Measurements from ENCODE around the gene GALNT17.

GALNT17 gene

GRCh38 chr7:71348821-71349681 is 217.1 kb downstream of the GALNT17 start:
- H3K9me3 Mint-ChIP-seq, result peaks cover 28% of the 10 kb centered on the region
- TF ChIP-seq, protein P1, sequence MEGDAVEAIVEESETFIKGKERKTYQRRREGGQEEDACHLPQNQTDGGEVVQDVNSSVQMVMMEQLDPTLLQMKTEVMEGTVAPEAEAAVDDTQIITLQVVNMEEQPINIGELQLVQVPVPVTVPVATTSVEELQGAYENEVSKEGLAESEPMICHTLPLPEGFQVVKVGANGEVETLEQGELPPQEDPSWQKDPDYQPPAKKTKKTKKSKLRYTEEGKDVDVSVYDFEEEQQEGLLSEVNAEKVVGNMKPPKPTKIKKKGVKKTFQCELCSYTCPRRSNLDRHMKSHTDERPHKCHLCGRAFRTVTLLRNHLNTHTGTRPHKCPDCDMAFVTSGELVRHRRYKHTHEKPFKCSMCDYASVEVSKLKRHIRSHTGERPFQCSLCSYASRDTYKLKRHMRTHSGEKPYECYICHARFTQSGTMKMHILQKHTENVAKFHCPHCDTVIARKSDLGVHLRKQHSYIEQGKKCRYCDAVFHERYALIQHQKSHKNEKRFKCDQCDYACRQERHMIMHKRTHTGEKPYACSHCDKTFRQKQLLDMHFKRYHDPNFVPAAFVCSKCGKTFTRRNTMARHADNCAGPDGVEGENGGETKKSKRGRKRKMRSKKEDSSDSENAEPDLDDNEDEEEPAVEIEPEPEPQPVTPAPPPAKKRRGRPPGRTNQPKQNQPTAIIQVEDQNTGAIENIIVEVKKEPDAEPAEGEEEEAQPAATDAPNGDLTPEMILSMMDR (IDR thresholded peaks at IDR 0.05; ENCODE audit: unreplicated experiment in 3 of 3), result no peak
- peaks cover 1% of the 10 kb centered on the region for H3K36me3 Mint-ChIP-seq (ENCODE audit: low read depth)
- peaks cover 30% of the 10 kb centered on the region for H3K4me1 Mint-ChIP-seq
- peaks cover 5% of the 10 kb centered on the region for H3K27me3 Mint-ChIP-seq (ENCODE audit: low read depth)
- peak overlapping the region in 1 of 3 experiments; percentile 4 for H3K4me3 Mint-ChIP-seq
- no peak overlapping the region for H3K27ac Mint-ChIP-seq

DNA sequence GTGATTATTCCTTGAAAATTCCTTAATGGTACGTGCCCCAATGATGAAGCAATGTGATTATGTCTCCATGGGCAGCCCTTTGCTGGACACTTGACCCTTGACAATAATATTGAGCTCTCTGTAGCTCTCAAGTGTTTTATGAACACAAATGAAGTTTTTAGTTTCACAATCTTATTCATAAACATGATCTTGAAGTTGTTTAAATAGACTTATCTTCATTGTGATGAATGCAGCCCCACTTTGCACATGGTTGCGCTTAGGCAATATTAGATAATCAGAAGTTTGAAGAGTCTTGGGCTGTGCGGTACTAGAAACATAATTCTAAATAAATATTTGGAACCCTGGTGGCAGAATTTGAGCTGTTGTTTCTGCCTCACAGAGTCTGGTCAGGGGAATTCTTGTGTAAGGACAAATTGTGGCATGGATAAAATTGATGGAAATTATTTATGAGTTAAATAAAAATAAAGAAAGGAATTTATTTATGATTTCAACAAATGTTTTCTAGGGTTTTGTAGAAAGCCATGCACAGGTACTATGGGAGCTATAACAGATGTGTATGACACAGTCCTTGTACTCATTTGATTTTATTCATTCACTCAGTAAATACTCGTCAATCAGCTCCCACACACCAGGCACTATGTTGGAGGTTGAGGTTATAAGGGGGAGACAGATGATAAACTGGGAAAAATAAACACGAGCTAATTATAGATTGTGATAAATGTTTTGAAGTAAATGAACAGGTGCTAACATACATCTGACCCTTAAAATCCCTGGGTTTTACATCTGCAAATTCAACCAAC is 217.9 kb downstream of the GALNT17 start:
- H3K9me3 Mint-ChIP-seq, result peaks cover 29% of the 10 kb centered on the region
- no peaks in the 10 kb centered on the region for H3K36me3 Mint-ChIP-seq (ENCODE audit: low read depth)
- no peak overlapping the region for H3K4me3 Mint-ChIP-seq
- no peak overlapping the region for H3K27ac Mint-ChIP-seq
- TF ChIP-seq, protein P1 (IDR thresholded peaks at IDR 0.05; ENCODE audit: unreplicated experiment in 3 of 3), result no peak
- peaks cover 5% of the 10 kb centered on the region for H3K27me3 Mint-ChIP-seq (ENCODE audit: low read depth)
- H3K4me1 Mint-ChIP-seq, result peaks cover 22% of the 10 kb centered on the region

DNA sequence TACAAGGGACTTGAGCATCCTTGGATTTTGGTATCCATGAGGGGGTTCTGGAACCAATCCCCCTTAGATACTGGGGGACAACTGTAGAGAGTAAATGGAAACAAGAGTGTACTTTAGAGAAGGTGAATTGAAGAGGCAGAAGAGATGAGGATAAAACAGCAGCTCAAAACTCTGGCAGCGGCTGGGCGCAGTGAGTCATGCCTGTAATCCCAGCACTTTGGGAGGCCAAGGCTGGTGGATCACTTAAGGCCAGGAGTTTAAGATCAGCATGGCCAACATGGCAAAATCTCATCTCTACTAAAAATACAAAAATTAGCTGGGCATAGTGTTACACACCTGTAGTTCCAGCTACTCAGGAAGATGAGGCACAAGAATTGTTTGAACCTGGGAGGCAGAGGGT is 218.7 kb downstream of the GALNT17 start:
- peaks cover 24% of the 10 kb centered on the region for H3K9me3 Mint-ChIP-seq
- TF ChIP-seq, protein P1 (IDR thresholded peaks at IDR 0.05; ENCODE audit: unreplicated experiment in 3 of 3), result no peak
- H3K27me3 Mint-ChIP-seq (ENCODE audit: low read depth), result peaks cover 5% of the 10 kb centered on the region
- H3K27ac Mint-ChIP-seq, result no peak overlapping the region
- H3K36me3 Mint-ChIP-seq (ENCODE audit: low read depth), result no peaks in the 10 kb centered on the region
- H3K4me3 Mint-ChIP-seq, result no peak overlapping the region
- H3K4me1 Mint-ChIP-seq, result peaks cover 14% of the 10 kb centered on the region

DNA sequence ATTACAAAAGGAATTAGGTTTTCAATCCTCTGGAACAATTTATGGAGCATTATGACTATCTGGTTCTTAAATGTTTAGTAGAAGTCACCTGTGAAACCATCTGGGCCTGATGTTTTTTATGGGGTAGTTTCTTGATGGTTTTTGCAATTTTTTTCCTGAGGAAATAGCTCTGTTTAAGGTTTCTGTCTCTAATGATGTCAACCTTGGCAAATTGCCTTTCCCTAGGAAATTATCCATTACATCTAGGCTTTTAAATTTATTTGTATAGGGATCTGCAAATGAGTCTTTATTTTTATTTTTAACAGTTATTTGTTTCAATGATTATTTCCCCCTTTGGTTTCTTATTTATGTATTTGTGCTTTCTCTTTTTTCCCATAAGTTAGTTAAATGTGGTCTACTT is 222.8 kb downstream of the GALNT17 start:
- Mint-ChIP-seq H3K27ac (no peak overlapping the region), H3K27me3 (ENCODE audit: low read depth) (no peaks in the 10 kb centered on the region)

DNA sequence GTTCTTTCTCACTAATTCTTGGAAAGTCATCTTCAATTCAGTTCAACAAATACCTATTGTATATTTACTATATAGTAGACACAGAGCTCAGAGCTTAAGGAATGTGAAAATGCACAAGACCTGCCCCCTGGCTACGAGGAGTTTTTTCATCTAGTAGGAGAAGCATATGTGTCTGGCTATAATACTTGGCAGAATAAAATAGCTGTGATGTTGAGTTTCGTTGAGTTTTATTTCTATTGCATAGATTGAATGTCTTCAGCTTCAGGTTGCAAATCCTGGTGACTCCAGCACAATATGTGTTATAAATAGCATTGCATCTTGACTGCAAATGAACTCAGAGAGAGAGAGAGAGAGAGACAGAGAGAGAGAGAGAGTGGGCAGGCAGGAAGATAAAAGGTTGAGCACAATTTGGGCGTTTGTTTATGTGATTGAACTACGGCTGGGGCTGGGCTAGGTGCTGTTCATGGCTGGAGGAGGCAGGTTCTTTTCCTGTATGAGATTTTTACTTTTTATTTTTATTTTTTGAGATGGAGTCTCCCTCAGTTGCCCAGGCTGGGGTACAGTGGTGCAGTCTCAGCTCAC is 229.6 kb downstream of the GALNT17 start:
- TF ChIP-seq, protein P1 (IDR thresholded peaks at IDR 0.05; ENCODE audit: unreplicated experiment in 3 of 3), result no peak
- H3K27ac Mint-ChIP-seq, result no peak overlapping the region
- H3K27me3 Mint-ChIP-seq (ENCODE audit: low read depth), result peaks cover 4% of the 10 kb centered on the region
- H3K4me3 Mint-ChIP-seq, result no peak overlapping the region
- H3K4me1 Mint-ChIP-seq, result peaks cover 12% of the 10 kb centered on the region
- H3K36me3 Mint-ChIP-seq (ENCODE audit: low read depth), result no peaks in the 10 kb centered on the region
- H3K9me3 Mint-ChIP-seq, result peaks cover 5% of the 10 kb centered on the region

More for the DNA sequence above, 222.8 kb downstream of the GALNT17 start:
- H3K4me3 Mint-ChIP-seq, result no peak overlapping the region
- H3K9me3 Mint-ChIP-seq, result peaks cover 31% of the 10 kb centered on the region
- TF ChIP-seq, protein P1 (IDR thresholded peaks at IDR 0.05; ENCODE audit: unreplicated experiment in 3 of 3), result no peak
- no peaks in the 10 kb centered on the region for H3K36me3 Mint-ChIP-seq (ENCODE audit: low read depth)
- H3K4me1 Mint-ChIP-seq, result no peaks in the 10 kb centered on the region
